Measurements from ENCODE around the gene CCDC85C. TPM values are rescaled to one million over a fixed set of nuclear protein-coding genes. Genes with fewer than 3 reads are reported as not detected.
A peak's percentile ranks its signal among the peaks of the same experiment; 100 is the strongest.

The CCDC85C gene
- polyA plus RNA-seq, 4 donors: 17.6 to 42.3 (median 28.6) TPM

DNA sequence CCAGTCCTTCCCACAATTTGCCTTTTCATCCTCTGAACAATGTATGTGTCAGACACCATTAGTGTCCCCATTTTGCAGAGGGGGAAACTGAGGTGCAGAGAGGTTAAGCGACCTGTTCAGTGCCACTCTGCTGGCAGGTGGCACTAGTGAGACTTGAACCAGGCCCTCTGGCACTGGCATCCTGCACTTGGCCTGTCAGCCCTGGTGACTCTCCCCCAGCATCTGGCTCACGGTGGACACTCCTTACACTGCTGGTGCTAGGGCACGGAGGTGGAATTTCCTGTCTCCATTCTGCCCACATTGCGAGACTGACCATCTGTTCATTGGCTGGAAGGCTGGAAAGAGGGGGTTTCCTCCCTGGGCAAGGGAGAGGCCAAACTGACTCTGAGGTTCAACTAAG lies 74.1 kb downstream of the CCDC85C start:
- Histone ChIP-seq H3K4me1 (ENCODE audit: control insufficient read depth in 3 of 3, insufficient read depth in 2 of 3, low read depth in 1 of 3, low read length in 2 of 3) (peaks cover 0 to 11% (median 0%) of the 10 kb centered on the region in 3 donors), H3K27me3 (ENCODE audit: control insufficient read depth in 3 of 3, insufficient read depth in 3 of 3, low read length in 3 of 3) (no peaks in the 10 kb centered on the region), H3K27ac (ENCODE audit: low read depth in 1 of 3, low read length in 2 of 3) (no peak overlapping the region), H3K9me3 (ENCODE audit: control insufficient read depth in 2 of 2, insufficient read depth in 1 of 2, low read depth in 1 of 2, low read length in 1 of 2) (no peaks in the 10 kb centered on the region), H3K4me3 (ENCODE audit: low read depth in 1 of 3, low read length in 3 of 3) (no peak overlapping the region), H3K36me3 (ENCODE audit: control insufficient read depth in 3 of 3, insufficient read depth in 2 of 3, low read depth in 1 of 3, low read length in 3 of 3) (peaks cover 0 to 61% (median 0%) of the 10 kb centered on the region in 3 donors)
- DNase-seq (no peak), FAIRE-seq (no peak)
- 84 to 89% (median 86%) methylated on average over 4 of the region's 4 CpGs for WGBS, 3 donors

- DNase-seq (no peak), FAIRE-seq (no peak)
- Histone ChIP-seq H3K27me3 (ENCODE audit: control insufficient read depth in 3 of 3, insufficient read depth in 3 of 3, low read length in 3 of 3) (no peaks in the 10 kb centered on the region), H3K4me1 (ENCODE audit: control insufficient read depth in 3 of 3, insufficient read depth in 2 of 3, low read depth in 1 of 3, low read length in 2 of 3) (peaks cover 0 to 33% (median 0%) of the 10 kb centered on the region in 3 donors), H3K4me3 (ENCODE audit: low read depth in 1 of 3, low read length in 3 of 3) (no peak overlapping the region), H3K36me3 (ENCODE audit: control insufficient read depth in 3 of 3, insufficient read depth in 2 of 3, low read depth in 1 of 3, low read length in 3 of 3) (peaks cover 0 to 49% (median 0%) of the 10 kb centered on the region in 3 donors), H3K9me3 (ENCODE audit: control insufficient read depth in 2 of 2, insufficient read depth in 1 of 2, low read depth in 1 of 2, low read length in 1 of 2) (no peaks in the 10 kb centered on the region), H3K27ac (ENCODE audit: low read depth in 1 of 3, low read length in 2 of 3) (no peak overlapping the region)
- WGBS, 3 donors: 86% methylated on average over 18 to 19 of the region's 19 CpGs
Measured at GRCh38 chr14:99527427-99528076, 76.5 kb downstream of the CCDC85C start.

- FAIRE-seq (no peak), DNase-seq (no peak)
- H3K27me3 ChIP-seq (ENCODE audit: control insufficient read depth in 3 of 3, insufficient read depth in 3 of 3, low read length in 3 of 3): no peaks in the 10 kb centered on the region
- 86 to 88% (median 86%) methylated on average over 12 of the region's 12 CpGs for WGBS, 3 donors
- H3K4me3 ChIP-seq (ENCODE audit: low read depth in 1 of 3, low read length in 3 of 3): no peak overlapping the region
- no peak overlapping the region for H3K27ac ChIP-seq (ENCODE audit: low read depth in 1 of 3, low read length in 2 of 3)
- peaks cover 0 to 34% (median 0%) of the 10 kb centered on the region in 3 donors for H3K4me1 ChIP-seq (ENCODE audit: control insufficient read depth in 3 of 3, insufficient read depth in 2 of 3, low read depth in 1 of 3, low read length in 2 of 3)
- H3K9me3 ChIP-seq (ENCODE audit: control insufficient read depth in 2 of 2, insufficient read depth in 1 of 2, low read depth in 1 of 2, low read length in 1 of 2): no peaks in the 10 kb centered on the region
- peaks cover 0 to 52% (median 0%) of the 10 kb centered on the region in 3 donors for H3K36me3 ChIP-seq (ENCODE audit: control insufficient read depth in 3 of 3, insufficient read depth in 2 of 3, low read depth in 1 of 3, low read length in 3 of 3)
Measured at GRCh38 chr14:99527026-99527425, 77.0 kb downstream of the CCDC85C start.

- Histone ChIP-seq H3K9me3 (ENCODE audit: control insufficient read depth in 2 of 2, insufficient read depth in 1 of 2, low read depth in 1 of 2, low read length in 1 of 2) (no peaks in the 10 kb centered on the region), H3K27me3 (ENCODE audit: control insufficient read depth in 3 of 3, insufficient read depth in 3 of 3, low read length in 3 of 3) (no peaks in the 10 kb centered on the region), H3K4me1 (ENCODE audit: control insufficient read depth in 3 of 3, insufficient read depth in 2 of 3, low read depth in 1 of 3, low read length in 2 of 3) (peaks cover 0 to 34% (median 0%) of the 10 kb centered on the region in 3 donors), H3K4me3 (ENCODE audit: low read depth in 1 of 3, low read length in 3 of 3) (no peak overlapping the region), H3K27ac (ENCODE audit: low read depth in 1 of 3, low read length in 2 of 3) (no peak overlapping the region), H3K36me3 (ENCODE audit: control insufficient read depth in 3 of 3, insufficient read depth in 2 of 3, low read depth in 1 of 3, low read length in 3 of 3) (peaks cover 0 to 62% (median 1%) of the 10 kb centered on the region in 3 donors)
- DNase-seq (no peak), FAIRE-seq (no peak)
- WGBS, 3 donors: 77 to 87% (median 85%) methylated on average over 10 to 12 of the region's 12 CpGs
Measured at GRCh38 chr14:99525699-99526080, 78.3 kb downstream of the CCDC85C start.

- Histone ChIP-seq H3K9me3 (ENCODE audit: control insufficient read depth in 2 of 2, insufficient read depth in 1 of 2, low read depth in 1 of 2, low read length in 1 of 2) (no peaks in the 10 kb centered on the region), H3K27me3 (ENCODE audit: control insufficient read depth in 3 of 3, insufficient read depth in 3 of 3, low read length in 3 of 3) (no peaks in the 10 kb centered on the region), H3K36me3 (ENCODE audit: control insufficient read depth in 3 of 3, insufficient read depth in 2 of 3, low read depth in 1 of 3, low read length in 3 of 3) (peaks cover 0 to 61% (median 4%) of the 10 kb centered on the region in 3 donors), H3K4me1 (ENCODE audit: control insufficient read depth in 3 of 3, insufficient read depth in 2 of 3, low read depth in 1 of 3, low read length in 2 of 3) (peaks cover 0 to 34% (median 0%) of the 10 kb centered on the region in 3 donors), H3K4me3 (ENCODE audit: low read depth in 1 of 3, low read length in 3 of 3) (no peak overlapping the region), H3K27ac (ENCODE audit: low read depth in 1 of 3, low read length in 2 of 3) (no peak overlapping the region)
- FAIRE-seq: no peak
- WGBS, 3 donors: 60 to 77% (median 65%) methylated on average over 17 of the region's 17 CpGs
- DNase-seq: peak; percentile 25 to 39
Measured at GRCh38 chr14:99524804-99525698, 79.0 kb downstream of the CCDC85C start.

DNA sequence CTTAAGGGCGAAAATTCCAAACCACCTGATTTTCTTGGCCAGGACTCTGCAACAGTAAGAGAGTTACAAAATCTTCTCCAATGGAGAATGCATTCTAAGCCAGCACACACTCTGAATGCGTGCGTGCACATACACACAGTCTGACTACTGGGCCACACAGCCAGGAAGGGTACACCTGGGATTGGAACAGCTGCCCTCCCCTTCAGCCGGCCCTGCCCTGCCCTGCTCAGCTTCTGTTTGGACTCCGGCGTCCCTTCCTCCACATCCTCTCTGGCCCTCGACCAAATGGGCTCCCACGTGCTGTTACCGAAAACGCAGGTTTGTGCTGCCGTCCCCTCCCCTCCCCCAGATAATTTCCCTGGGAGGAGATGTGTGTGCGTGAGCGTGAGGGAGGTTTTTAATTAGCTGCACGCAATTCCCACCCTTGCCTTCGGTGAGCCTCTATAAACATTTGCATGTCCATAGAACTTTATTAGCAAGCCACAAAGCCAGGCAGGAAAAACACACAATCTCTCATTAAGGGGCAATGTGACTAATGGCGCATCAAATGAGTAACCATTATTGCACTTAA lies 79.8 kb downstream of the CCDC85C start:
- Histone ChIP-seq H3K9me3 (ENCODE audit: control insufficient read depth in 2 of 2, insufficient read depth in 1 of 2, low read depth in 1 of 2, low read length in 1 of 2) (no peaks in the 10 kb centered on the region), H3K36me3 (ENCODE audit: control insufficient read depth in 3 of 3, insufficient read depth in 2 of 3, low read depth in 1 of 3, low read length in 3 of 3) (peaks cover 0 to 63% (median 4%) of the 10 kb centered on the region in 3 donors), H3K4me1 (ENCODE audit: control insufficient read depth in 3 of 3, insufficient read depth in 2 of 3, low read depth in 1 of 3, low read length in 2 of 3) (peaks cover 0 to 34% (median 0%) of the 10 kb centered on the region in 3 donors), H3K4me3 (ENCODE audit: low read depth in 1 of 3, low read length in 3 of 3) (no peak overlapping the region), H3K27me3 (ENCODE audit: control insufficient read depth in 3 of 3, insufficient read depth in 3 of 3, low read length in 3 of 3) (no peaks in the 10 kb centered on the region), H3K27ac (ENCODE audit: low read depth in 1 of 3, low read length in 2 of 3) (no peak overlapping the region)
- 73 to 75% (median 74%) methylated on average over 16 of the region's 16 CpGs for WGBS, 3 donors
- FAIRE-seq (no peak), DNase-seq (no peak)

DNA sequence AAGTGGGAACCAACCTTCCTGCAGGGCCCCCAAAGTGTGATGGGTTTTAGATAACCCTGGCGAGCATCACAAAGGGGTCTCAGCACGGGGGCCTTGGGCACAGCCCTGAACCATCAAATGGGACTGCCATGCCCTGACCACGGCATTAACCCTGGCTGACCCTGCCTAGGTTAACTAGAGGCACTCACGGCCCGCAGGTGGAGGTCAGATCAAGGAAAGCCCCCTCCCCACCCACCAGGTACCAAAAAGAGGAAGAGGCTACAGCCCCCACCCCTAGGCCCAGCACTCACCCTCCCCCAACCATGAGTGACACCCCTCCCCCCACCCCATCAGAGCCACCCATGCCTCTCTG lies 80.3 kb downstream of the CCDC85C start:
- 71 to 80% (median 74%) methylated on average over 3 to 5 of the region's 5 CpGs for WGBS, 3 donors
- peaks cover 0 to 36% (median 0%) of the 10 kb centered on the region in 3 donors for H3K4me1 ChIP-seq (ENCODE audit: control insufficient read depth in 3 of 3, insufficient read depth in 2 of 3, low read depth in 1 of 3, low read length in 2 of 3)

DNA sequence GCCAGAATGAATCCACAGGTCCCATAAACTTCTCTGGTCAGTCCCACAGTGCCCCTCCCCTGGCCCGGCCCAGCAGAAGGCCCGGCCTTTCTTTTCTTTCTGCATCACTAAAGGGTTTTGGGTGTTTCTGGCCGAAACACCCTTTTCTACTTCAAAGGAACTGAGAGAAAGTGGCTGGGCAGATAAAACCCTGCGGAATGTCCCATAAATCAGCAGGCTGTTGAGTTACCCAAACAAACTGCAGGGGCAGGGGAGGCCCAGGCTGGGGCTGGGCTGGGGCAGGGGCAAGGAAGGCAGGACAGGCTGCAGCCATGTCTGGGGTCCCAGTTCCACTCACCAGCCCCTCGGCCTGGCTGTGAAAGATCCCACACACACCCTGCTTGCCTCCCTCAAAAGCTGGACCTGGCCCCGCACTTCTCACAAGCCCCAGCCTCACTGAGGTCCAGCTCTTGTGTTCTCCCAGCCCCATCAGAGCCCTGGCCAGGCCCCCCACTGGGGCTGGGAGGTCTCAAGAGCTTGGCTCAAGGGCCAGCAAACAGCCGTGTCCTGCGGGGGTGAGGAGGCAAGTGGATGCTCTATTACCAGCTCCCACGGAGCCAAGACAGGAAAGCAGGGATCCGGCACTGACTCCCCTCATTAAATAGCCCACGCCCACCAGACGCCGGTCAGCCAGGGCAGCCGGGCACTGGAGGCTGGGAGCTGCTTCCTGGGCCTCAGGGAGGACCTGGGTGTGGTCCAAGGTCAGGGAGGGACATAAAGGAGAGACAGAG lies 80.9 kb downstream of the CCDC85C start:
- FAIRE-seq (no peak), DNase-seq (no peak)
- Histone ChIP-seq H3K27me3 (ENCODE audit: control insufficient read depth in 3 of 3, insufficient read depth in 3 of 3, low read length in 3 of 3) (no peaks in the 10 kb centered on the region), H3K36me3 (ENCODE audit: control insufficient read depth in 3 of 3, insufficient read depth in 2 of 3, low read depth in 1 of 3, low read length in 3 of 3) (peaks cover 0 to 67% (median 4%) of the 10 kb centered on the region in 3 donors), H3K4me1 (ENCODE audit: control insufficient read depth in 3 of 3, insufficient read depth in 2 of 3, low read depth in 1 of 3, low read length in 2 of 3) (peaks cover 0 to 41% (median 0%) of the 10 kb centered on the region in 3 donors), H3K9me3 (ENCODE audit: control insufficient read depth in 2 of 2, insufficient read depth in 1 of 2, low read depth in 1 of 2, low read length in 1 of 2) (no peaks in the 10 kb centered on the region), H3K4me3 (ENCODE audit: low read depth in 1 of 3, low read length in 3 of 3) (no peak overlapping the region), H3K27ac (ENCODE audit: low read depth in 1 of 3, low read length in 2 of 3) (peak overlapping the region in 1 of 3 donors; percentile 18)
- WGBS, 3 donors: 62 to 71% (median 65%) methylated on average over 14 of the region's 14 CpGs

More for the DNA sequence above, 80.3 kb downstream of the CCDC85C start:
- FAIRE-seq (no peak), DNase-seq (no peak)
- Histone ChIP-seq H3K36me3 (ENCODE audit: control insufficient read depth in 3 of 3, insufficient read depth in 2 of 3, low read depth in 1 of 3, low read length in 3 of 3) (peaks cover 0 to 65% (median 4%) of the 10 kb centered on the region in 3 donors), H3K9me3 (ENCODE audit: control insufficient read depth in 2 of 2, insufficient read depth in 1 of 2, low read depth in 1 of 2, low read length in 1 of 2) (no peaks in the 10 kb centered on the region), H3K27me3 (ENCODE audit: control insufficient read depth in 3 of 3, insufficient read depth in 3 of 3, low read length in 3 of 3) (no peaks in the 10 kb centered on the region), H3K27ac (ENCODE audit: low read depth in 1 of 3, low read length in 2 of 3) (no peak overlapping the region), H3K4me3 (ENCODE audit: low read depth in 1 of 3, low read length in 3 of 3) (no peak overlapping the region)
